ENCODE measurements around the gene NFXL1. TPM values are rescaled to one million over a fixed set of nuclear protein-coding genes. Genes with fewer than 3 reads are reported as not detected.
"Not testable (repeated sequence)": the region's sequence is repeated elsewhere in the genome, so short reads cannot be mapped to it uniquely, and the experiment has no call there.

NFXL1 gene
- total RNA-seq (2014; rRNA removed; shearing (Covaris generic)), result 4.9 and 5.5 TPM in 2 replicates

- peak; percentile 97 for DNase-seq (ENCODE audit: low read depth)
Measured at GRCh38 chr4:47914220-47914925, at the start of gene NFXL1. Gene NFXL1, minus strand, starts transcription at chr4:47914583. Its CDS starts 380 bp downstream, at chr4:47914203.

- no peak for DNase-seq (ENCODE audit: low read depth)
Measured at GRCh38 chr4:47954677-47955076, 40.3 kb upstream of the NFXL1 start.

DNA sequence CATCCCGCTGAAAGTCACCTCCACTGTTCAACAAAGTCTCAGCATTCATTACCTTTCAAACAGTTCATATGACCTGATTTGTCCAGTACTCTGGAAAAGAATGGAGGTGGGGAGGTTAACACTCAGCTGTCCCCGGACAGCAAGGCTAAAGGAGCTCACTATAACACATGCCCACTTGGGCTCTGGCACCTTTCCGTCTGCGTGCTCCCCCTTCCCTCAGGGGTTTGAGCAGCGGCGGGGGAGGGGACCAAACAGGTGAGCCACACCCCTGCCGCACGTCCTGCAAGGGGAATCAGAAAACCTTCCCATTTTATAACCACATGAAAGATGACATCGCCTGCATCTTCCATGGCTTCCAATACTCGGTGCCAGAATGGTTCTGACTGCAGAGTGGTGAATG lies 39.9 kb upstream of the NFXL1 start:
- DNase-seq (ENCODE audit: low read depth), result no peak

DNA sequence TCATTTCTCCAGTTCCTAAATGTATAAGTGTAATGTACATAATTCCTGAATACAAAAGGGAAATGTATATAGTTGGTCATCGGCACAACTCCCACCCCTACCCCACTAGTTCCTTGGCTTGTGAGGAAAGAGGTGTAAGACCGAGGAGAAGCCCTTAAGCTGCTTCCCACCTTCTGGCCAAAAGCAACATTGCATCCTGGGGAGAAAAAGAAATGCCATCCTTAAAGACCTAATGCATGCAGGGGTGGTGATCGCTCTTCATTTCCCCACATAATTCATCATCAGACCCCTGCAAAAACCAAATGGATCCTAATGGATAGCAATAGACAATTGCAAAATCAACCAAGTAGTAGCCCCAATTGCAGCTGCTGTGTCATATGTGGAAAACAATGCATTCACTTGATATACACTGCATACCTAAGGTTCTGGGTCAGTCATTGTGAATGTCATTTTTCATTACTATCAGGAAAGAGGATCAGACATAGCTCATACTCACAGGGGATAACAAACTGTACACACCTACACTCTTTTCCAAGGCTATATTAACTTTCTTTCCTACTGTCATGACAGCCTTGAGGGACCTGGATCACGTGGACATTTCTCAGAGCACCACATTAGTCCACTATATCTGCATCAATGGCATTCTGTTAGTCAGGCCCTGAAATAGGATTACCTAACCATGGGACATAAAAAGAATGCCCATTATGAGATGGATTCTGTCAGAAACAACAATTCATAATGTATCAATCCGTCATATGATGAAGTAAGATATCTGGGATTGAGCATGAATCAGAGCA lies 31.7 kb upstream of the NFXL1 start:
- DNase-seq (ENCODE audit: low read depth), result no peak

GRCh38 chr4:47942081-47942819 lies 27.9 kb upstream of the NFXL1 start:
- no peak for DNase-seq (ENCODE audit: low read depth)

DNA sequence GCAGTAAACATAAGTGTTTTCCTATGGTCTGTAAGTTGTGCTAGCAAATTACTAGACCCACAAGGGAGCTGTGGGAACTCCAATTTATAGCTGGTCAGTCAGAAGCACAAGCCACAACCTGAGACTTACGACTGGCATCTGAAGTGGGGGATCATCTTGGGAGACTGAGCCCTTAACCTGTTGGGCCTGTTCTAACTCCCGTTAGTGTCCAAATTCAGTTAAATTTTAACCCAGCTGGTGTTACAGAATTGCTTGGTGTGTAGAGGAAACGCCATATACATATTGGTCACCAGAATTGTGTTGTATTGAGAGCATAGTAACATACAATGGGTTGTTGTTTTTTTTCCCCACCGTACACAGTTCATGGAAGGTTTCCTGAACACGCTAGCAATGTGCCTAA lies 25.1 kb upstream of the NFXL1 start:
- no peak for DNase-seq (ENCODE audit: low read depth)

DNA sequence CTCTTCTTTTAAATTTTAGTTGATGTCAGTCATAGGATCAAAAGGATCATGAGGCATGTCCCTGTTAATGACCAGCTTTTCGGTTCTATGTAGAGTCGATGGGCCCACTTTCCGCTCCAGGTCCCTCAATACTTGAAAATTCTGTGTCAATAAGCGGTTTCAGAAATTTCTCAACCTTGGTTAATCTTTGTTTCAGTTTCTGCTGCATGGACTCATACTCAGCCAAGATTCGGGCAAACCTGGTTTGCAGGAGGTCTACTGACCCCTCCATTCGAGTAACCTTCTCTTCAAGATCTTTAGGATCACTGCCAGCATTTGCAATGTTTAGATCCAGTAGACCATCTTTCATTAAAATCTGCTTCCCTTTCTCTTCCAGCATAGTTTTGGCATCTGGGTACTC lies 22.0 kb upstream of the NFXL1 start:
- DNase-seq (ENCODE audit: low read depth), result no peak

DNA sequence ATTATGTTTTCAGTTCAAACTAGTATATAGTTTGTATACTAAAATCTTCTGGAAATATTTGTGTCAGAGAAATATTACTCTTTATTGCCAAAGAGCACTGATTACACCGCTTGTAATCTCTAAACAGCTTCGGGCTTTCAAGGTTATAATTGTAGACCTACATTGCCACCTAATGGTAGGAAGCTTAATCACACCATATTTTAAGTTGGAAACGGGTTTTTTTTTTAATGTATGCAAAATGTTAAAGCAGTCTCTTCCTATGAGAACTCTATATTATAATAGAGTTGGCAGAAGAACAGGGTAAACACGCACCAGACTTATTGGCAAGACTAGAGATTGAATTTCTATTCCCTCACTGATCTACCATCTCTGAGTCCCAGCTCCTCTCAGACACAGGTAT lies 19.5 kb upstream of the NFXL1 start:
- DNase-seq (ENCODE audit: low read depth), result peak; percentile 36

- peak; percentile 72 for DNase-seq (ENCODE audit: low read depth)
Measured at GRCh38 chr4:47930971-47931804, 16.8 kb upstream of the NFXL1 start.

- DNase-seq (ENCODE audit: low read depth), result no peak
Measured at GRCh38 chr4:47929682-47930201, 15.4 kb upstream of the NFXL1 start.

- DNase-seq (ENCODE audit: low read depth), result peak; percentile 71
Measured at GRCh38 chr4:47926667-47927258, 12.4 kb upstream of the NFXL1 start.

GRCh38 chr4:47923261-47923608 lies 8.9 kb upstream of the NFXL1 start:
- DNase-seq (ENCODE audit: low read depth), result not testable (repeated sequence)

GRCh38 chr4:47922436-47923260 lies 8.3 kb upstream of the NFXL1 start:
- DNase-seq (ENCODE audit: low read depth), result not testable (repeated sequence)

- DNase-seq (ENCODE audit: low read depth), result not testable (repeated sequence)
Measured at GRCh38 chr4:47917163-47917562, 2.8 kb upstream of the NFXL1 start.

- no peak for DNase-seq (ENCODE audit: low read depth)
Measured at GRCh38 chr4:47915378-47915777, 995 bp upstream of the NFXL1 start.

- no peak for DNase-seq (ENCODE audit: low read depth)
Measured at GRCh38 chr4:47914926-47915237, 499 bp upstream of the NFXL1 start.

- peak; percentile 28 for DNase-seq (ENCODE audit: low read depth)
Measured at GRCh38 chr4:47913861-47914219, 543 bp downstream of the NFXL1 start.

GRCh38 chr4:47913330-47913729 lies 1.1 kb downstream of the NFXL1 start:
- DNase-seq (ENCODE audit: low read depth), result peak; percentile 58

DNA sequence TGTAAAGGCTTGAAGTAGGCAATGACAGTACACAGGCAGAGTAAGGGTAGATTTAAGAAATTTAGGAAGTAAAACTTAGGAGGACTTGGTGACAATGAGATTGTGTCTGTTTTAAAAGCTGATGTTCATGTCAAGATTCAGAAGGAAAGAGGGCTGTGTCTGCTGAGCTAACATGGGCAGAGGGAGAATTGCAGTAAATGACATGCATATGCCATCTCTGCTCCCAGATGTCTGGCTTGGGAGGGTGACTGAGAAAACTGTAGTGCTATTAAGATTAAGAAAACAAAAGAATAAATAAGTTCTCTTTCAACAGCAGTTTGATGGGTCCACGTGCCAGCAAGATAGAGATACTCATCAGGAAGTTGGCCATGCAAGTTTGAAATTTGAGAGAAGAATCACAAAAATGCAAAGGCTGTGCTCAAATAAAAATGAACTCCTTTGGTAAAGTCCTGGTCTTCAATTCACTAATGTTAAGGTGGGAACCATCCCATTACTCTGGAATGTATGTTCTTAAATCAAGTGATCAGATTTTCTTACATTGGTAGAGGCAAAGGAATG lies 7.2 kb downstream of the NFXL1 start:
- DNase-seq (ENCODE audit: low read depth), result no peak

DNA sequence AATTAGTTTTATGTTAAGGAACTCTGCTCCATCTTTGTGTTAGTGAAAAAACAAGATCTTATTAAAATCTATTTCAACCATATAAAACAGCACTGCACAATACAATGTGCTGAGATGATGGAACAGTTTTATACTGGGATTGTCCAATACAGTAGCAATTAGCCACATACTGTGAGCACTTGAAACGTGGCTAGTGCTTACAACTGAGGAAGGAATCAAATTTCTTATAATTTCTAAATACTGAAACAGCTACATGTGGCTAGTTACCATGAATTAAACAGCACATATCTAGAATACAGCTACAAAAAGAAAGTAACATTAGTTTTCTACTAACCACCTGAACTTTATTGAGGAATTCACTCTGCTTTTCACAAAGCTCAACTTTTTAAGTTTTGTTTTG lies 14.7 kb downstream of the NFXL1 start:
- DNase-seq (ENCODE audit: low read depth), result no peak
